Astrocyte (in vitro differentiated cells and primary cell): Measurements from ENCODE around the gene OTOF. TPM values are rescaled to one million over a fixed set of nuclear protein-coding genes. Genes with fewer than 3 reads are reported as not detected.

Source experiments
- DNase-seq: peaks from one replicate; pipeline ENCODE4 v3.0.0-alpha.2; 2010; ENCODE audit warnings: low read depth
- FAIRE-seq: peaks from 2 replicates; lab custom pipeline; 2011; peaks lifted over from hg19 to GRCh38; lab: Jason Lieb, UNC
- H2AFZ ChIP-seq: 2 replicates; pipeline ENCODE4 v1.6.0; 2012; ENCODE audit warnings: low read depth, low read length, inconsistent platforms
- H3K27ac ChIP-seq: 2 replicates; pipeline ENCODE4 v1.5.1; 2011; ENCODE audit warnings: low read depth, low read length, inconsistent platforms
- H3K27me3 ChIP-seq: 2 replicates; pipeline ENCODE4 v1.6.0; 2011; ENCODE audit warnings: low read length, inconsistent platforms; ENCODE audit not compliant: insufficient read depth
- H3K36me3 ChIP-seq: 2 replicates; pipeline ENCODE4 v1.5.1; 2011; ENCODE audit warnings: low read length, inconsistent platforms; ENCODE audit not compliant: insufficient read depth
- H3K4me1 ChIP-seq: 2 replicates; pipeline ENCODE4 v1.5.1; 2011; ENCODE audit warnings: low read length, inconsistent platforms; ENCODE audit not compliant: insufficient read depth
- H3K4me2 ChIP-seq: 2 replicates; pipeline ENCODE4 v1.6.0; 2012; ENCODE audit warnings: low read length, inconsistent platforms
- H3K4me3 ChIP-seq: 2 replicates; pipeline ENCODE4 v1.5.1; 2011; ENCODE audit warnings: low read depth, mild to moderate bottlenecking, low read length, inconsistent platforms; ENCODE audit not compliant: insufficient read depth
- H3K79me2 ChIP-seq: 2 replicates; pipeline ENCODE4 v1.6.0; 2012; ENCODE audit warnings: mild to moderate bottlenecking, low read length, inconsistent platforms; ENCODE audit not compliant: insufficient read depth
- H3K9ac ChIP-seq: 2 replicates; pipeline ENCODE4 v1.6.0; 2012; ENCODE audit warnings: mild to moderate bottlenecking, low read length, inconsistent platforms
- H3K9me3 ChIP-seq: 2 replicates; pipeline ENCODE4 v1.5.1; 2012; ENCODE audit warnings: low read depth, mild to moderate bottlenecking, low read length, inconsistent platforms; ENCODE audit not compliant: insufficient read depth
- H4K20me1 ChIP-seq: 2 replicates; pipeline ENCODE4 v1.6.0; 2012; ENCODE audit warnings: low read length, inconsistent platforms; ENCODE audit not compliant: insufficient read depth
- H3K27ac Mint-ChIP-seq: one replicate; pipeline ENCODE4 v1.8.0; 2021; ENCODE audit warnings: mild to moderate bottlenecking, mixed read lengths; ENCODE audit not compliant: unreplicated experiment
- H3K27me3 Mint-ChIP-seq: one replicate; pipeline ENCODE4 v1.8.0; 2021; ENCODE audit warnings: low read depth, mixed read lengths; ENCODE audit not compliant: unreplicated experiment
- H3K36me3 Mint-ChIP-seq: one replicate; pipeline ENCODE4 v1.8.0; 2021; ENCODE audit warnings: low read depth, mixed read lengths; ENCODE audit not compliant: unreplicated experiment
- H3K4me1 Mint-ChIP-seq: one replicate; pipeline ENCODE4 v1.8.0; 2021; ENCODE audit warnings: low read depth, mixed read lengths; ENCODE audit not compliant: unreplicated experiment
- H3K4me3 Mint-ChIP-seq: one replicate; pipeline ENCODE4 v1.8.0; 2021; ENCODE audit warnings: mild to moderate bottlenecking, moderate library complexity, mixed read lengths; ENCODE audit not compliant: unreplicated experiment
- H3K9me3 Mint-ChIP-seq: one replicate; pipeline ENCODE4 v1.8.0; 2021; ENCODE audit warnings: mild to moderate bottlenecking, mixed read lengths; ENCODE audit not compliant: unreplicated experiment
- CTCF ChIP-seq: IDR thresholded peaks from 2 replicates; pipeline ENCODE4 v1.5.1; 2011; ENCODE audit warnings: low read depth, mild to moderate bottlenecking, inconsistent platforms, low read length, moderate library complexity; ENCODE audit not compliant: insufficient read depth
- EZH2 ChIP-seq: IDR thresholded peaks from 2 replicates; pipeline ENCODE4 v1.6.1; 2012; ENCODE audit warnings: mild to moderate bottlenecking, low read length, inconsistent platforms; ENCODE audit not compliant: insufficient read depth
- total RNA-seq: library from RNA; stranded (reverse); gene quantifications from 2 replicates; pipeline ENCODE4 v1.2.1, GENCODE V29; 2021

Gene OTOF
- total RNA-seq, 1 donor from 2014 or later: not detected

DNA sequence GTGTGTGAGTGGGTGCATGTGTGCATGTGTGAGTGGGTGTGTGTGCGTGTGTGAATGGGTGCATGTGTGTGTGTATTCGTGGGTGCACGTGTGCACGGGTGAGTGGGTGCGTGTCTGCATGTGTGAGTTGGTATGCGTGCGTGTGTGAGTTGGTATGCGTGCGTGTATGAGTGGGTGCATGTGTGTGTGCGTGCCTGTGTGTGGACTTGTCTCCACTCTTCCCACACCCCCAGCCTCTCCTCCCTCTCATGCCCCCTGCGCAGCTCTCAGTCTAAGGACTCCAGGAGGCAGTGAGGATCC lies 5.1 kb upstream of the OTOF start:
- Histone ChIP-seq H3K36me3 (no peaks in the 10 kb centered on the region), H3K79me2 (no peaks in the 10 kb centered on the region), H3K4me3 (no peak overlapping the region), H3K4me2 (no peak overlapping the region), H3K4me1 (no peaks in the 10 kb centered on the region), H2AFZ (no peak overlapping the region), H3K27me3 (peaks cover 8% of the 10 kb centered on the region), H3K9ac (no peak overlapping the region), H3K9me3 (no peaks in the 10 kb centered on the region), H4K20me1 (no peaks in the 10 kb centered on the region), H3K27ac (no peak overlapping the region)
- no peaks in the 10 kb centered on the region for H3K36me3 Mint-ChIP-seq
- no peak for TF ChIP-seq CTCF
- no peak for TF ChIP-seq EZH2
- H3K4me1 Mint-ChIP-seq: peaks cover 2% of the 10 kb centered on the region
- peaks cover 1% of the 10 kb centered on the region for H3K9me3 Mint-ChIP-seq
- DNase-seq: no peak
- FAIRE-seq: no peak
- H3K4me3 Mint-ChIP-seq: peak overlapping the region; percentile 56
- no peak overlapping the region for H3K27ac Mint-ChIP-seq
- H3K27me3 Mint-ChIP-seq: peaks cover 37% of the 10 kb centered on the region

- H3K4me1 ChIP-seq: no peaks in the 10 kb centered on the region
- no peaks in the 10 kb centered on the region for H3K36me3 ChIP-seq
- H3K9ac ChIP-seq: no peak overlapping the region
- no peak overlapping the region for H2AFZ ChIP-seq
- no peak overlapping the region for H3K4me2 ChIP-seq
- Mint-ChIP-seq H3K4me3 (peak overlapping the region; percentile 56), H3K9me3 (peaks cover 1% of the 10 kb centered on the region), H3K27me3 (peaks cover 38% of the 10 kb centered on the region), H3K4me1 (no peaks in the 10 kb centered on the region), H3K36me3 (no peaks in the 10 kb centered on the region), H3K27ac (no peak overlapping the region)
- DNase-seq (no peak), FAIRE-seq (no peak)
- no peaks in the 10 kb centered on the region for H4K20me1 ChIP-seq
- TF ChIP-seq CTCF (no peak), EZH2 (no peak)
- H3K27me3 ChIP-seq: peaks cover 8% of the 10 kb centered on the region
- no peaks in the 10 kb centered on the region for H3K9me3 ChIP-seq
- no peak overlapping the region for H3K27ac ChIP-seq
- no peak overlapping the region for H3K4me3 ChIP-seq
- H3K79me2 ChIP-seq: no peaks in the 10 kb centered on the region
Observed at GRCh38 chr2:26482211-26483026, 4.5 kb upstream of the OTOF start.

DNA sequence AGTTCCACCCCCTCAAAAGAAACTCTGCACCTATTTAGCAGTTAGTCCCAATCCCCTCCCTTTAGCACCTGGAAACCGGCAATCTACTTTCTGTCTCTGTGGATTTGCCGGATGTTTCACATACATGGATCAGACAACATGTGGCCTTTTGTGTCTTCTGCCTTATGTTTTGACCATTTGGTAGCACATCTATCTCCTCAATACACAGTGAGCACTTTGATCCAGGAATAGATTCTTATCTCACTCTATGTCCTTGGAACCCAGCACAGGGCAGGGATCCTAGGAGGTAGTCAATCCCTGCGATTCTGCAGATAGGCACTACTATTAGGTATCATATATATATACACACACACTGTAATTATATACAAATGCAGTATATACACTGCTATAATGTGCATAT lies 3.8 kb upstream of the OTOF start:
- TF ChIP-seq CTCF: no peak
- Mint-ChIP-seq H3K27ac (no peak overlapping the region), H3K4me1 (no peaks in the 10 kb centered on the region), H3K36me3 (no peaks in the 10 kb centered on the region), H3K27me3 (peaks cover 35% of the 10 kb centered on the region), H3K4me3 (no peak overlapping the region), H3K9me3 (peaks cover 1% of the 10 kb centered on the region)
- no peaks in the 10 kb centered on the region for H3K9me3 ChIP-seq
- no peak overlapping the region for H3K4me3 ChIP-seq
- DNase-seq (no peak), FAIRE-seq (no peak)
- no peaks in the 10 kb centered on the region for H4K20me1 ChIP-seq
- H3K4me1 ChIP-seq: no peaks in the 10 kb centered on the region
- no peak overlapping the region for H3K4me2 ChIP-seq
- H3K27me3 ChIP-seq: peaks cover 8% of the 10 kb centered on the region
- no peaks in the 10 kb centered on the region for H3K79me2 ChIP-seq
- no peak overlapping the region for H3K27ac ChIP-seq
- H3K36me3 ChIP-seq: no peaks in the 10 kb centered on the region
- no peak overlapping the region for H3K9ac ChIP-seq
- no peak overlapping the region for H2AFZ ChIP-seq
